BJ (cell line): ENCODE data around the gene PLA2G4D. TPM values are rescaled to one million over a fixed set of nuclear protein-coding genes. Genes with fewer than 3 reads are reported as not detected.

Experiments
- CTCF ChIA-PET: fragments of 350-600 bp; formaldehyde crosslinking; extraction: SDS; loops from one replicate; lab custom pipeline; 2021; ENCODE audit warnings: antibody characterized with exemption, inconsistent platforms; lab: Yijun Ruan, JAX
- POLR2A ChIA-PET: fragments of 300-600 bp; sonication (Branson Sonifier 250); formaldehyde crosslinking; extraction: SDS; loops from one replicate; lab custom pipeline; 2021; ENCODE audit warnings: antibody characterized with exemption; lab: Charles Lee
- DNase-seq: peaks from one replicate; pipeline ENCODE4 v3.0.0-alpha.2; 2011; ENCODE audit warnings: low read depth
- H3K27me3 ChIP-seq: 2 replicates; pipeline ENCODE4 v1.6.0; 2011; ENCODE audit warnings: low read length; ENCODE audit not compliant: control insufficient read depth, insufficient read depth
- H3K36me3 ChIP-seq: 2 replicates; pipeline ENCODE4 v1.5.1; 2011; ENCODE audit warnings: low read length; ENCODE audit not compliant: control insufficient read depth, insufficient read depth
- H3K4me3 ChIP-seq: 2 replicates; pipeline ENCODE4 v1.5.1; 2011; ENCODE audit warnings: low read depth, mild to moderate bottlenecking, control low read depth, low read length
- CTCF ChIP-seq: IDR thresholded peaks from 2 replicates; pipeline ENCODE4 v1.5.1; 2011; ENCODE audit warnings: low read depth, mild to moderate bottlenecking, control low read depth, inconsistent platforms, low read length, moderate library complexity; ENCODE audit not compliant: insufficient read depth
- polyA plus RNA-seq: library from polyadenylated mRNA; depleted of rRNA; stranded (reverse); fragments of >200 nt; gene quantifications from 2 replicates; pipeline ENCODE4 v1.2.3, GENCODE V29; 2011

Gene PLA2G4D
- polyA plus RNA-seq, 1 experiment: not detected

- Histone ChIP-seq H3K27me3 (peaks cover 21% of the 10 kb centered on the region), H3K36me3 (no peaks in the 10 kb centered on the region), H3K4me3 (no peak overlapping the region)
- ChIA-PET POLR2A (no interaction called here), CTCF (interaction anchor here (0.6 to 9.2 kb wide), 11 partner anchors 9 to 808 kb away, joined by 3 to 102 read pairs (median 4); no protein-coding TSS in a partner anchor)
- TF ChIP-seq CTCF: no peak
- DNase-seq: no peak
These were observed 33.9 kb downstream of the PLA2G4D start for GRCh38 chr15:42060477-42060763.

- no peak for DNase-seq
- POLR2A ChIA-PET: no interaction called here
These were observed 34.5 kb downstream of the PLA2G4D start for GRCh38 chr15:42059661-42060476.

GRCh38 chr15:42058791-42059190 is 35.6 kb downstream of the PLA2G4D start:
- Histone ChIP-seq H3K4me3 (no peak overlapping the region), H3K36me3 (no peaks in the 10 kb centered on the region), H3K27me3 (peaks cover 22% of the 10 kb centered on the region)
- ChIA-PET CTCF (interaction anchor here (1.2 to 9.2 kb wide), 4 partner anchors 10 to 75 kb away, joined by 3 to 102 read pairs (median 4); no protein-coding TSS in a partner anchor), POLR2A (no interaction called here)
- no peak for TF ChIP-seq CTCF
- DNase-seq: no peak

More at GRCh38 chr15:42059661-42060476, 34.5 kb downstream of the PLA2G4D start:
- no peak overlapping the region for H3K4me3 ChIP-seq
- H3K27me3 ChIP-seq: peaks cover 19% of the 10 kb centered on the region
- CTCF ChIA-PET: interaction anchor here (0.6 to 9.2 kb wide), 10 partner anchors 8 to 808 kb away, joined by 3 to 102 read pairs (median 4); no protein-coding TSS in a partner anchor
- peak; percentile 89 for TF ChIP-seq CTCF
- H3K36me3 ChIP-seq: no peaks in the 10 kb centered on the region

GRCh38 chr15:42057799-42058646 is 36.3 kb downstream of the PLA2G4D start:
- TF ChIP-seq CTCF: no peak
- no peak for DNase-seq
- Histone ChIP-seq H3K4me3 (no peak overlapping the region), H3K27me3 (peaks cover 22% of the 10 kb centered on the region), H3K36me3 (no peaks in the 10 kb centered on the region)
- POLR2A ChIA-PET: no interaction called here
- CTCF ChIA-PET: interaction anchor here (0.6 to 9.2 kb wide), 12 partner anchors 8 to 247 kb away, joined by 3 to 102 read pairs (median 4); no protein-coding TSS in a partner anchor
